ENCODE data around the gene TMEM74B. TPM values are rescaled to one million over a fixed set of nuclear protein-coding genes. Genes with fewer than 3 reads are reported as not detected.
A peak's percentile ranks its signal among the peaks of the same experiment; 100 is the strongest.
"Not testable (repeated sequence)": the region's sequence is repeated elsewhere in the genome, so short reads cannot be mapped to it uniquely, and the experiment has no call there.

Gene TMEM74B
- total RNA-seq, 4 donors from 2014 or later, result 11.6 to 87.6 (median 30.2) TPM

DNA sequence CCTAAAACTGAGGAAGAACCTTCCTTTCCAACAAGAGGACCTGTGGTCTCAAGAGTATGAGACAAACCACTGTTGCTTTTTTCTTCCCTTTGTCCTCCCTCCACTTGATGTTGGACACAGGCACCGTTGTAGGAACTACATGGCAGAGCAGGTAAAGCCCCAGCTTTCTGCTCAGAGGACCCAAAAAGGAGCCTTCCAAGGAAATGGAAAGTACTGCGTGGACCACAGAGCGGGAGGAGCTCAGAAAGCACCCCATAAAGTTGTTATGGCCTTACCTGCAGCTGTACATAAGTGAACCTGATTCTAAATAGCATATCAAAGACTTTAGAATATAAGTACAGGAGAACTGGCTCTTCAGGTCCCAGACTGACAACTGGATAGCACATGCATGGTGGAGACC, 29.4 kb downstream of the TMEM74B start:
- Histone ChIP-seq H3K9me3 (no peaks in the 10 kb centered on the region), H3K27me3 (no peaks in the 10 kb centered on the region), H3K4me1 (no peaks in the 10 kb centered on the region), H3K27ac (no peak overlapping the region), H3K36me3 (peaks cover 0 to 55% (median 0%) of the 10 kb centered on the region in 3 donors), H3K4me3 (no peak overlapping the region)
- DNase-seq, result no peak
- no peak for TF ChIP-seq POLR2A (IDR thresholded peaks at IDR 0.05)
- no peak for TF ChIP-seq CTCF (IDR thresholded peaks at IDR 0.05)

GRCh38 chr20:1154691-1155090, 30.1 kb downstream of the TMEM74B start:
- Histone ChIP-seq H3K4me3 (no peak overlapping the region), H3K27me3 (no peaks in the 10 kb centered on the region), H3K27ac (no peak overlapping the region), H3K4me1 (no peaks in the 10 kb centered on the region), H3K9me3 (no peaks in the 10 kb centered on the region), H3K36me3 (peaks cover 0 to 50% (median 0%) of the 10 kb centered on the region in 3 donors)
- no peak for DNase-seq
- TF ChIP-seq CTCF (IDR thresholded peaks at IDR 0.05) (no peak), POLR2A (IDR thresholded peaks at IDR 0.05) (no peak)

- DNase-seq, result no peak
- Histone ChIP-seq H3K27me3 (no peaks in the 10 kb centered on the region), H3K27ac (no peak overlapping the region), H3K9me3 (no peaks in the 10 kb centered on the region), H3K36me3 (peaks cover 0 to 46% (median 0%) of the 10 kb centered on the region in 3 donors), H3K4me3 (no peak overlapping the region), H3K4me1 (no peaks in the 10 kb centered on the region)
- TF ChIP-seq CTCF (IDR thresholded peaks at IDR 0.05), result no peak
- no peak for TF ChIP-seq POLR2A (IDR thresholded peaks at IDR 0.05)
Measured at GRCh38 chr20:1154226-1154625, 30.6 kb downstream of the TMEM74B start.

GRCh38 chr20:1150968-1151367, 33.8 kb downstream of the TMEM74B start:
- Histone ChIP-seq H3K4me1 (no peaks in the 10 kb centered on the region), H3K9me3 (no peaks in the 10 kb centered on the region), H3K36me3 (peaks cover 0 to 59% (median 0%) of the 10 kb centered on the region in 3 donors), H3K27ac (no peak overlapping the region), H3K27me3 (no peaks in the 10 kb centered on the region), H3K4me3 (no peak overlapping the region)
- DNase-seq, result no peak
- no peak for TF ChIP-seq CTCF (IDR thresholded peaks at IDR 0.05)
- TF ChIP-seq POLR2A (IDR thresholded peaks at IDR 0.05), result no peak

DNA sequence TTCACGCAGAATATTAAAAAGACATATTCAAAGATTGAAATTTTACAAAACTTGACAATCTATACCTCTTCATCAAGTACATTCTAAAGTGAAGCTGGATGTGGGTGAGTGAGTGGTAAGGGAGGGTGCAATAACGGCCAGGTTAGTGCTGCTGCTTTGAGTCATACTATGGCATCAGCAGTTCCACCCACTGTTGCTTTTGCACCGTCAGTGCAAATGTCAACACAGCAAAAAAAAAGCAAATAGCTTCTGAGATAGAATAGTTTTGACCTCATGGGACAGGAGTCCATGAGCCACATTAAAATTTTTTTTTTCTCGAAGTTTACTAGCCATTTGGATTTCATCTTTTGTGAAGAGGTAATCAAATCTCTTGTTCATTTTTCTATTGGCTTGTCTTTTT, 34.6 kb downstream of the TMEM74B start:
- TF ChIP-seq CTCF (IDR thresholded peaks at IDR 0.05) (no peak), POLR2A (IDR thresholded peaks at IDR 0.05) (no peak)
- Histone ChIP-seq H3K27ac (no peak overlapping the region), H3K4me3 (no peak overlapping the region), H3K27me3 (no peaks in the 10 kb centered on the region), H3K36me3 (peaks cover 0 to 59% (median 0%) of the 10 kb centered on the region in 3 donors), H3K9me3 (no peaks in the 10 kb centered on the region), H3K4me1 (no peaks in the 10 kb centered on the region)
- DNase-seq, result peak in 1 of 3 donors; percentile 57

DNA sequence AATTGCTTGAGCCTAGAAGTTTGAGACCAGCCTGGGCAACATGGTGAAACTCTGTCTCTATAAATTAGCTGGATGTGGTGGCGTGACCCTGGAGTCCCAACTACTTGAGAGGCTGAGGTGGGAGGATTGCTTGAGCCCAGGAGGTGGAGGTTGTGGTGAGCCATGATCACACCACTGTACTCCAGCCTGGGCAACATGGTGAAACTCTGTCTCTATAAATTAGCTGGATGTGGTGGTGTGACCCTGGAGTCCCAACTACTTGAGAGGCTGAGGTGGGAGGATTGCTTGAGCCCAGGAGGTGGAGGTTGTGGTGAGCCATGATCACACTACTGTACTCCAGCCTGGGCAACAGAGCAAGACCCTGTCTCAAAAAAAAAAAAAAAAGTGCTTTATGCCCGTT, 35.0 kb downstream of the TMEM74B start:
- not testable (repeated sequence) for DNase-seq, H3K9me3 ChIP-seq, H3K27me3 ChIP-seq, H3K27ac ChIP-seq, H3K4me3 ChIP-seq, H3K4me1 ChIP-seq
- H3K36me3 ChIP-seq, result peaks cover 0 to 59% (median 0%) of the 10 kb centered on the region in 3 donors
